Measurements from ENCODE around the gene DGKQ. TPM values are rescaled to one million over a fixed set of nuclear protein-coding genes. Genes with fewer than 3 reads are reported as not detected.

Gene DGKQ, protein sequence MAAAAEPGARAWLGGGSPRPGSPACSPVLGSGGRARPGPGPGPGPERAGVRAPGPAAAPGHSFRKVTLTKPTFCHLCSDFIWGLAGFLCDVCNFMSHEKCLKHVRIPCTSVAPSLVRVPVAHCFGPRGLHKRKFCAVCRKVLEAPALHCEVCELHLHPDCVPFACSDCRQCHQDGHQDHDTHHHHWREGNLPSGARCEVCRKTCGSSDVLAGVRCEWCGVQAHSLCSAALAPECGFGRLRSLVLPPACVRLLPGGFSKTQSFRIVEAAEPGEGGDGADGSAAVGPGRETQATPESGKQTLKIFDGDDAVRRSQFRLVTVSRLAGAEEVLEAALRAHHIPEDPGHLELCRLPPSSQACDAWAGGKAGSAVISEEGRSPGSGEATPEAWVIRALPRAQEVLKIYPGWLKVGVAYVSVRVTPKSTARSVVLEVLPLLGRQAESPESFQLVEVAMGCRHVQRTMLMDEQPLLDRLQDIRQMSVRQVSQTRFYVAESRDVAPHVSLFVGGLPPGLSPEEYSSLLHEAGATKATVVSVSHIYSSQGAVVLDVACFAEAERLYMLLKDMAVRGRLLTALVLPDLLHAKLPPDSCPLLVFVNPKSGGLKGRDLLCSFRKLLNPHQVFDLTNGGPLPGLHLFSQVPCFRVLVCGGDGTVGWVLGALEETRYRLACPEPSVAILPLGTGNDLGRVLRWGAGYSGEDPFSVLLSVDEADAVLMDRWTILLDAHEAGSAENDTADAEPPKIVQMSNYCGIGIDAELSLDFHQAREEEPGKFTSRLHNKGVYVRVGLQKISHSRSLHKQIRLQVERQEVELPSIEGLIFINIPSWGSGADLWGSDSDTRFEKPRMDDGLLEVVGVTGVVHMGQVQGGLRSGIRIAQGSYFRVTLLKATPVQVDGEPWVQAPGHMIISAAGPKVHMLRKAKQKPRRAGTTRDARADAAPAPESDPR
- 10 to 100 TPM; 13.6 to 26.3 (median 17.0) TPM for total RNA-seq
- polyA plus RNA-seq, result 10 to 100 TPM in 1 of 3 donors, 1 to 10 TPM in 2; 6.3 to 15.4 (median 9.3) TPM
- long read RNA-seq, donor 1, result 0 reads
- long read RNA-seq, donor 2, full-length matches to known transcripts, result 2 of 2 reads
- long read RNA-seq, donor 2, partial matches to known transcripts, result 0 of 2 reads
- long read RNA-seq, donor 2, other reads (novel, unspliced or antisense), result 0 of 2 reads

DNA sequence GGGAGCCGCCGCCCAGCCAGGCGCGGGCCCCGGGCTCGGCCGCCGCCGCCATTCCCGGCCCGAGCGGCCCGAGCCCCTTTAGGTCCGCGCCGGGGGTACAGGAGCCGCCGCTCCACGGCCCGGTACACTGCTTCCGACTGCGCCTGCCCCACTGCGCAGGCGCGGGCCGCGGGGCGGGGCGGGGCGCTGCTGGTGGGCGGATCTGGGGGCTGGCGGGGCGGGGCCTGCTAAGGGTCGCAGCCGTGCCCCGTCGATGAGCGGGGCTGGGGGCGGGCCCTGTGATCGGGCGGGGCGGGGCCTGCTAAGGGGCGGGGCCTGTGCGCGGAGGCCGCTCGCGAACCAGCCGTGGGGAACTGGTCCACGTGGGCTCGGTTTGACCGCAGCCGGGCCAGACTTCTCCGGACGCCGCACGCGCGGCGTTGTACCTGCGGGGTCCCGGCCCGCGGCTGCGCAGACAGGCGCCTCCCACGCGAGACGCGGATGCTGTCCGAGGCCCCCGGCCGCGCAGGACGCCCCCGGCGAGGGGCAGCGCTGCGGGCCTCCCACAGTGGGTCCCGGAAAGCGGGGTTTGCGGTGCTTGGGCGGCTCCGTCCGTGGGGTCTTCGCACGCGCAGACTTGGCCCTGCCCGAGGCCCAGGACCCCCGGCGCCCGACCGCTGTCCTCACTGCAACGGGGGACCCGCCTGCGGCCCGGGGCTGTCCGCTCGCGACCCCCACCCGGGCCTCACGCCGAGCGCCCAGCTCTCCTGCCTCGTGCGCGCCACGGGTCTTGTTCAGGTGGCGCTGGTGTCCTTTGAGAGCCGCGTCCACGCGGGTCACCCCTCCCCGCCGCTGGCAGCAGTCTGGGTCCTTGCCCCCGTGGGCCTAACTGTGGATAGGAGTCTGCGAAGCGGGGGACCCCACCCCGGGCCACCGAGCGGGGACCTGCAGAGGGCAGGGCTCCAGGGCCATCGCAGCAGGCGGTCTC lies at the start of gene DGKQ:
Gene DGKQ, minus strand, starts transcription at position 139 of the 967 bp plus-strand sequence. Its CDS starts 87 bp downstream, at position 52.
- H3K4me3 ChIP-seq, result peak within 1 kb of the TSS; percentile 72 to 95 (median 82)
- intact Hi-C loops (cut with DNase I; ENCODE audit: low total_unique reads), result loop anchor here (5.0 kb wide), 1 partner anchor 41 kb away; the partner anchor contains the start of genes GAK and TMEM175
- WGBS, 5 donors, result 11 to 74% (median 35%) methylated on average over 23 to 123 of the region's 123 CpGs
- DNase-seq, result peak; percentile 96
- no peaks in the 10 kb centered on the region for H3K36me3 ChIP-seq
- peak within 1 kb of the TSS in 7 of 8 donors; percentile 7 to 77 (median 51) for H3K27ac ChIP-seq
- no peaks in the 10 kb centered on the region for H3K9me3 ChIP-seq
- H3K4me1 ChIP-seq, result peaks cover 13 to 57% (median 37%) of the 10 kb centered on the region in 6 donors
- TF ChIP-seq POLR2A (IDR thresholded peaks at IDR 0.05) (no peak), POLR2AphosphoS5 (IDR thresholded peaks at IDR 0.05) (peak; percentile 15 to 59 (median 58))
- H3K27me3 ChIP-seq (replicated peaks in 1 of 7), result peaks cover 0 to 5% (median 0%) of the 10 kb centered on the region in 7 donors

DNA sequence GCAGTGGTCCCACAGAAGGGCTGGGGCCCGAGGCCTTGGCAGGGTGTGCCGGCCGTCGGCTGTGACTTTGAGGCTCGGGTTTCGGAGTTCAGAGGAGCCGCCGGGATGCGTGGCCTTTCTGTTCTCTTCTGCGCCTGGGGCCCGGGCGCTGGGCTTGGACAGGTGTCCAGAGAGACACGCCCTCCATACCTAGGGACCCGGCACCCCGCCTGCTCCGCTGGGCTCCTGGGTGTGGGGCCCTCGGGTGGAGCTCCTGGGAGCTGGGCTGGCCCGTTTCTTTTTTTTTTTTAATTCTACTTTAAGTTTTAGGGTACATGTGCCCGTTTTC lies 49.3 kb upstream of the DGKQ start:
- Histone ChIP-seq H3K9me3 (no peaks in the 10 kb centered on the region), H3K4me3 (no peak overlapping the region), H3K27me3 (replicated peaks in 1 of 7) (no peaks in the 10 kb centered on the region), H3K27ac (no peak overlapping the region), H3K4me1 (peaks cover 0 to 37% (median 21%) of the 10 kb centered on the region in 6 donors), H3K36me3 (peaks cover 0 to 26% (median 14%) of the 10 kb centered on the region in 6 donors)
- TF ChIP-seq, protein P1, sequence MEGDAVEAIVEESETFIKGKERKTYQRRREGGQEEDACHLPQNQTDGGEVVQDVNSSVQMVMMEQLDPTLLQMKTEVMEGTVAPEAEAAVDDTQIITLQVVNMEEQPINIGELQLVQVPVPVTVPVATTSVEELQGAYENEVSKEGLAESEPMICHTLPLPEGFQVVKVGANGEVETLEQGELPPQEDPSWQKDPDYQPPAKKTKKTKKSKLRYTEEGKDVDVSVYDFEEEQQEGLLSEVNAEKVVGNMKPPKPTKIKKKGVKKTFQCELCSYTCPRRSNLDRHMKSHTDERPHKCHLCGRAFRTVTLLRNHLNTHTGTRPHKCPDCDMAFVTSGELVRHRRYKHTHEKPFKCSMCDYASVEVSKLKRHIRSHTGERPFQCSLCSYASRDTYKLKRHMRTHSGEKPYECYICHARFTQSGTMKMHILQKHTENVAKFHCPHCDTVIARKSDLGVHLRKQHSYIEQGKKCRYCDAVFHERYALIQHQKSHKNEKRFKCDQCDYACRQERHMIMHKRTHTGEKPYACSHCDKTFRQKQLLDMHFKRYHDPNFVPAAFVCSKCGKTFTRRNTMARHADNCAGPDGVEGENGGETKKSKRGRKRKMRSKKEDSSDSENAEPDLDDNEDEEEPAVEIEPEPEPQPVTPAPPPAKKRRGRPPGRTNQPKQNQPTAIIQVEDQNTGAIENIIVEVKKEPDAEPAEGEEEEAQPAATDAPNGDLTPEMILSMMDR (IDR thresholded peaks at IDR 0.05 in 8 of 11, conservative IDR thresholded peaks at IDR 0.05 in 3 of 11), result no peak
- TF ChIP-seq POLR2AphosphoS5 (IDR thresholded peaks at IDR 0.05), result no peak
- no peak for TF ChIP-seq POLR2A (IDR thresholded peaks at IDR 0.05)
- WGBS, 5 donors, result 90 to 94% (median 93%) methylated on average over 10 to 19 of the region's 19 CpGs
- no peak for DNase-seq
- intact Hi-C loops (cut with DNase I; ENCODE audit: low total_unique reads), result no loop called here

DNA sequence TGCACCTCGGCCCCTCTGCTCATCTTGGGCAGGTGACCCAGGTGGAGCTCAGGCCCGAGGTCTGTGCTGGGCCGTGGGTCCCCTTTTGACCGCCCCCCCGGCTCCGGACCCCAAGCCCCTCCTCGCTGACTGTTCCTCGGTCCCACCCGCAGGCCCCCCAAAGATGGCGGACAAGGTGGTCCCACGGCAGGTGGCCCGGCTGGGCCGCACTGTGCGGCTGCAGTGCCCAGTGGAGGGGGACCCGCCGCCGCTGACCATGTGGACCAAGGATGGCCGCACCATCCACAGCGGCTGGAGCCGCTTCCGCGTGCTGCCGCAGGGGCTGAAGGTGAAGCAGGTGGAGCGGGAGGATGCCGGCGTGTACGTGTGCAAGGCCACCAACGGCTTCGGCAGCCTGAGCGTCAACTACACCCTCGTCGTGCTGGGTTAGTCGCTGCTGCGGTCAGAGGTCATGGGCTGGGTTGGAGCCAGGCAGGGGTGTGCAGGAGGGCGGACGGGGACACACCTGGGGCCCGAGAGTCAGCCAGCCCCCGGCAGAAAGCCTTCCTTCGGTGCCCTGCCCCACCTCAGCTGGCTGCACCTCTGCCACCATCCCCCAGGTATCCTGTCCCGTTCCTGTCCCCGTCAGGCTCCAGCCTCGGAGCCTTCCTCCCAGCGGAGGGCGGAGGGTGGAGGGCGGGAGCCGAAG lies 48.8 kb upstream of the DGKQ start:
- Histone ChIP-seq H3K36me3 (peaks cover 0 to 26% (median 14%) of the 10 kb centered on the region in 6 donors), H3K4me3 (no peak overlapping the region), H3K4me1 (peaks cover 0 to 37% (median 21%) of the 10 kb centered on the region in 6 donors), H3K27me3 (replicated peaks in 1 of 7) (no peaks in the 10 kb centered on the region), H3K9me3 (no peaks in the 10 kb centered on the region), H3K27ac (peak overlapping the region in 1 of 8 donors; percentile 54)
- TF ChIP-seq POLR2A (IDR thresholded peaks at IDR 0.05) (no peak), POLR2AphosphoS5 (IDR thresholded peaks at IDR 0.05) (no peak)
- TF ChIP-seq, protein P1 (IDR thresholded peaks at IDR 0.05 in 8 of 11, conservative IDR thresholded peaks at IDR 0.05 in 3 of 11), result no peak
- intact Hi-C loops (cut with DNase I; ENCODE audit: low total_unique reads), result no loop called here
- DNase-seq, result no peak
- 89 to 96% (median 93%) methylated on average over 30 to 46 of the region's 46 CpGs for WGBS, 5 donors

All from spleen (tissue), 13 donors.